PC-9 (cell line): ENCODE measurements around the gene INTS1.

ENCODE experiments used
- EZH2 ChIP-seq: fragments of 200-600 bp; sonication (generic); IDR thresholded peaks from 2 replicates; pipeline ENCODE4 v1.8.0; 2017; ENCODE audit warnings: antibody characterized with exemption, low read depth
- TF ChIP-seq, protein P1 (sequence below): fragments of 200-600 bp; sonication (generic); conservative IDR thresholded peaks from 2 replicates; pipeline ENCODE4 v1.6.1; 2017; ENCODE audit warnings: mixed run types, antibody characterized with exemption, mild to moderate bottlenecking, moderate library complexity

DNA sequence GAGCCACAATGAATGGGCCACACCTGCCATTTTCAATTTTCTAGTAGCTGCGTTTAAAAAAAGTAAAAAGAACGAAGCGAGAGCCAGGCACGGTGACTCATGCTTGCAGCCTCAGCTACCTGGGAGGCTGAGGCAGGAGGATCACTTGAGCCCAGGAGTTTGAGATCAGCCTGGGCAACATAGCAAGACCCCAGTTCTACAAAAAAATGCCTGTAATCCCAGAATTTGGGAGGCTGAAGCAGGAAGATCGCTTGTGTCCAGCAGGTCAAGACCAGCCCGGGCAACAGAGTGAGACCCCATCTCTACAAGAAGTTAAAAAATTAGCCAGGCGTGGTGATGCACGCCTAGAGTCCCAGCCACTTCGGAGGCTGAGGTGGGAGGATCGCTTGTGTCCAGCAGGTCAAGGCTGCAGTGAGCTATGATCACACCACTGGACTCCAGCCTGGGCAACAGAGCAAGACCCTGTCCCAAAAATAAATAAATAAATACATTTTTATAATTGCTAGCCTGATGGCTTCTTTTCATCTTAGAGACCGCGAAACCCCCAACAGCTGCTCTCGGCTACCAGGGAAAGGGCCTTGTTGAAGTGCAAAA lies 77.0 kb downstream of the INTS1 start:
- TF ChIP-seq, protein P1, sequence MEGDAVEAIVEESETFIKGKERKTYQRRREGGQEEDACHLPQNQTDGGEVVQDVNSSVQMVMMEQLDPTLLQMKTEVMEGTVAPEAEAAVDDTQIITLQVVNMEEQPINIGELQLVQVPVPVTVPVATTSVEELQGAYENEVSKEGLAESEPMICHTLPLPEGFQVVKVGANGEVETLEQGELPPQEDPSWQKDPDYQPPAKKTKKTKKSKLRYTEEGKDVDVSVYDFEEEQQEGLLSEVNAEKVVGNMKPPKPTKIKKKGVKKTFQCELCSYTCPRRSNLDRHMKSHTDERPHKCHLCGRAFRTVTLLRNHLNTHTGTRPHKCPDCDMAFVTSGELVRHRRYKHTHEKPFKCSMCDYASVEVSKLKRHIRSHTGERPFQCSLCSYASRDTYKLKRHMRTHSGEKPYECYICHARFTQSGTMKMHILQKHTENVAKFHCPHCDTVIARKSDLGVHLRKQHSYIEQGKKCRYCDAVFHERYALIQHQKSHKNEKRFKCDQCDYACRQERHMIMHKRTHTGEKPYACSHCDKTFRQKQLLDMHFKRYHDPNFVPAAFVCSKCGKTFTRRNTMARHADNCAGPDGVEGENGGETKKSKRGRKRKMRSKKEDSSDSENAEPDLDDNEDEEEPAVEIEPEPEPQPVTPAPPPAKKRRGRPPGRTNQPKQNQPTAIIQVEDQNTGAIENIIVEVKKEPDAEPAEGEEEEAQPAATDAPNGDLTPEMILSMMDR, result no peak
- TF ChIP-seq EZH2, result no peak
